HG02798 (cell line): ENCODE data around the gene ZNF674.
"Not testable (repeated sequence)": the region's sequence is repeated elsewhere in the genome, so short reads cannot be mapped to it uniquely, and the experiment has no call there.

ENCODE experiments used
- ATAC-seq: cut with Tn5 transposase; IDR thresholded peaks from one replicate; pipeline ENCODE4 v1.9.1; 2021; ENCODE audit warnings: mild to moderate bottlenecking; ENCODE audit not compliant: unreplicated experiment, poor library complexity

The ZNF674 gene

DNA sequence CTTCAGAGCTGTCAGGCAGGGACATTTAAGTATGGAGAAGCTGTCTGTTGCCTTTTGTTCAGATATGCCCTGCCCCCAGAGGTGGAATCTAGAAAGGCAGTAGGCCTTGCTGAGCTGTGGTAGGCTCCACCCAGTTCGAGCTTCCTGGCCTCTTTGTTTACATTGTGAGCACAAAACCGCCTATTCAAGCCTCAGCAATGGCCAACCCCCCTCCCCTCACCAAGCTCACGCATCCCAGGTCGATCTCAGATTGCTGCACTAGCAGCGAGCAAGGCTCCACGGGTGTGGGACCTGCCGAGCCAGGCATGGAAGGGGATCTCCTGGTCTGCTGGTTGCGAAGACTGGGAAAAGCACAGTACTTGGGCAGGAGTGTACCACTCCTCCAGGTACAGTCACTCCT is 59.3 kb downstream of the ZNF674 start:
- ATAC-seq = no peak

DNA sequence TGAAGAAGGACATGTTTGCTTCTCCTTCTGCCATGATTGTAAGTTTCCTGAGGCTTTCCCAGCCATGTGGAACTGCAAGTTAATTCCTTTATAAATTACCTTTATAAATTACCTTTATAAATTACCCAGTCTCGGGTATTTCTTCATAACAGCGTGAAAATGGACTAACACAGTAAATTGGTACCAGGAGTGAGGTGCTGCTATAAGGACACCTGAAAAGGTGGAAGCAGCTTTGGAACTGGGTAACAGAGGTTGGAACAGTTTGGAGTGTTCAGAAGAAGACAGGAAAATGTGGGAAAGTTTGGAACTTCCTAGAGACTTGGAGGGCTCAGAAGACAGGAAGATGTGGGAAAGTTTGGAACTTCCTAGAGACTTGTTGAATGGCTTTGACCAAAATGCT is 66.6 kb downstream of the ZNF674 start:
- not testable (repeated sequence) for ATAC-seq

DNA sequence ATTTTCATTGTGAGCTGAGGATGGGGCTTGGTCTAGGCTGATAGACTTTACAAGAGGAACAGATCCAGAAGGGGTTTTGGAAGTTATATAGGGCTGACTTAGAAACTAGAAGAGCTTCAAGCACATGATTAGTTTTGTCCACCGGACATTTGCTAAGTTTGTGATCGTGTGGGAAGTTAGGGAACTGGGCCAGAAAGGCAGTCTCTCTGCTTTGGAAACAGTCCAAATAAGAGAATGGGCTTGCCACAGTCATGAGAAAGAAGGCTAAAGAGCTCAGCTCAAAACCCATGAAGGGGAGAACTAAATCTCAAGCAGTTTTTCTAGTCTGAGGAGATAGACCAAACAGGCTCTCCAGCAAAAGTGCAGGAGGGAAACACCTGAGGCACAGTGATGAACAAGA is 67.8 kb downstream of the ZNF674 start:
- ATAC-seq = no peak

DNA sequence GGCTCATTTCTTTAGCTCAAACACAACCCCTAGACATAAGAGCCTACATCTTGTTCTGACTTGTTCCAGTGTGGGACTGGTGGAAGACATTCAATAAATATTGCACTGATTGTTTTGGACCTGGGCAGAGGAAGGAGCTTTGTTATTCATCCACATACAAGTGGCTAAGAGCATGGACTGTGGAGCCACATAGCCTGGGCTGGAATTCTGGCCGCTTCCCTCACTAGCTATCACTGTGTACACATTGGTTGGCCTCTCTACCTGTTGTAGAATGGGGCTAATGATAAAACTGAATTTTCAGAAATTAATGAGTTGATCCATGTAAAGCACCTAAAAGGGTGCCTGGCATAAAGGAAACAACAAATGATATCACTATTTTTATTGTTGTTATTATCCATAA is 80.0 kb downstream of the ZNF674 start:
- ATAC-seq = no peak

DNA sequence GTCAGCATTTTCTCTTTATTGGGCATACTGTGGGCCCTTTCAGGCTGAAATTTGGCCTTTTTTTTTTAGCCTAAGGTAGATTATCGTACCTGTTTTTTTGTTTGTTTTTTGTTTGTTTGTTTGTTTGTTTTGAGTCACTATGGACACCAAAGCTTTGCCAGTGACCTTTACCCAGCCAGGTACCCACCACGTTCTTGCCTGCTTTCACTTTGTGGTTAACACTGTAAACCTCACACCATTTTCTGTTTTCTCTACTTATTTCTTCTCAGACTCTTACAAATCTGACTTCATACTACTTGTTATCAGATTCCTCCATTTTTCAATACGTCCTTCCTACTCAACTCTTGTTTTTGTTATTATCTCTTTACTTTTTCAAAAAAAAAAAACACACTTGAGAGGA is 81.5 kb downstream of the ZNF674 start:
- peak; percentile 53 for ATAC-seq

DNA sequence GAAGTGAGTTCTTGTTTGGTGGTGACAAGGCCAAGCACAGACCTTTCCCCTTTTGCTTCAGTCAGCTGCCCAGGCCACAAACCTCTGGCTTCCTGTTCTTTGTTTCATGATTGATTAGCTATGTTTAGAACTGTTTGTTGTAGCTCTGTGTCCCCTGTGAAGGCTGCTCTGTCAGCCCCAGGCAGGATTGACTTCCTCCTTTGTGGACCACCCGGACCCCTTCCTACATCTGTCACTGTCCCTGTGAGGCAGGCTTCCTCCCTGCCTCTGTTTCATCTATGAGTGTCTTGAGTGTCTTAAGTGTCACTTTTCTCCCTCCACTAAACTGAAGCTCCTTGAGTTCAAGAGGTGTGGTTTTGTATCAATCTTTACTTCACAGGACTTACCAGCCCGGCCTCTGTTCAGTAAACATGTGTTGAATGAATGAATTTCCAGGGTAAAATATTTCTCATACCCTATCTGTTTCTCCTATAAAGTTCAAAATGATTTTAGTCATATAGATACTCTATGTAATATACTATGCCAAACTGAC is 83.5 kb downstream of the ZNF674 start:
- ATAC-seq = peak; percentile 95

DNA sequence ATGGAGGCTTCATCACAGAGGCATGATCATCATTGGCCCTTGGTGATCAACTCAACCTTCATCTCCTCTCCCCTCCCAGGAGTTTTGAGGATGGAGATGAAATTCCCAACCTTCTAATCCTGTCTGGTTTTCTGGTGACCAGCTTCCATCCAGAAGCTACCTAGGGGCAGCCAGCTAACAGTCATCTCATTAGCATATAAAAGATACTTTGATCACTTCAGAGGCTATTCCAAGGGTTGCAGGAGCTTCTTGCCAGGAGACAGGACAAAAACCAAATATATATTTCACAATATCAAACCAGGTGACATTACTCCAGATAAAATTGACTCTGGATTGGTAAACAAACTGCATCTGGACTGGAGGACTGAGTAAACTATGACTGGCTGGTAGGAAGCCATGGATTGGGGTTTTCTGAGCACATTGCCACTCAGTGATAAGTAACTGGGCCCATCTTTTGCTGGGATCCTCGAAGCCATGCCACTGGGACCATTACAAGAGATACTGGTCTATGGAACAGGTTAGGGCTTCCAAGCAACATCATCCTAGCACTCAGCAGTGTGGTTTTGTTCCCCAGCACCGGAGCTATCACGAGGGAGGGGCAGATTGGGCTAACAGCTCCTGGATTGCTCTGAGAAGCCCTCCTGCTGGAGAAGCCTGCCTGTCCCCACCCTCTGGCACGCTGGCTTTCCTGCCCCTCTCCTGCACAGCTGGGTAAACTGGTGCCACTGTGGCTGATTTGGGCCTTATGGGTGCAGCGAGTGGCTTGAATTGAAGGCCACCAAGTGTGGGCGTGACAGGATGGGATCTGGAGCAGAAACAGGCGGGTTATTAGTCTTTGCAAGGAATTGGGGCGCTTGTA is 84.2 kb downstream of the ZNF674 start:
- not testable (repeated sequence) for ATAC-seq

DNA sequence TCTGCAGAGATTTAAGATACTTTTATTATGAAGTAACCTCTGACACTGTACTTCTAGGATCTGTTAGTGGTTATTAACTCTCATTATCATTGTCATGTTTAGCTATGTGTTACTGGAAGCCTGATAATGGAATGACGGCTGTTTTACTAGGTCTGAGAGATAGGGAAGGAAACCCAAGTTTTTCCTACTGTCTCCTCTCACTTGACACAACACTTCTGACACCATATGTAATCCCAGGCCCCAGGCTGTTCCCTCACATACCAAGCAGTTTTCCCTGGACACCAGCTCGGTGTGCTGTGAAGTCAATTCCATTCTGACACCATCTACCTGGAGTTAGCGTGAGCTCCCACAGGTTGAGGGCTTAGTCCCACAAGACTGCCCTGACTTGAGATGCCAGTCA is 85.6 kb downstream of the ZNF674 start:
- ATAC-seq = no peak

DNA sequence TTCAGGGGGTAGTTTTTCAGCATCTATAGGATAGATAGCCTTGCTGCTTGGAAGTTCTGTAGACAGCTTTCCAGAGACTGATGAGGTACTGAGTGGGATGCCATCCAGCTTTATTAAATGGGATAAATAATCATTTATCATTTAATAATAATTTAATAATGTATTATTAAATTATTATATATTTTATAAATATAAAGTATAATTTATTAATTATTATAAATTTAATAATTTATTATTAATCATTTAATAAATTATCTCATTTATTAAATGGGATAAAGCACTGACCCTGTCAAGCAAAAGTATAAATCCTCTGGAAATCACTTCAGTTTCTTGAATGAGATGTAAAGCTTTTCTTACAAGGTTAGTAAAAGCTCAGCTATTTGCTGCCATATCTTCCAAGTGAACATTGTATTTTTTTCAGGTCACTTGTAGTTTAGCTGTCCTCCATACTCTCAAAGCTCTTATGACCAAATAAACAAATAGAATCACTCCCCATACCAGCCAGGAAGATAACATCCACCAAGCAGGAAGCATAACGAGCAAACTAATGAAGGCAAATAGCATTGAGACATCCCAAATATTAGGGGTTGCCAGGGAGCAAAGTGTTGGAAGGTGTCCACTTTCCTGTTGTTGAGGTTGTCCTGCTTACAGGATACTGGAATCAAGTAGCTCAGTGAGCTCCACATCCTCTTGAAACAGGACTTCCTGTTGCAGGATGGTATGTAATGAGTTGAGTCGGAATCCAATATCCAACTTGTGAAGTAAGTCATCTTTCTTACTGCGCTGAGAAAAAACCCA is 88.9 kb downstream of the ZNF674 start:
- no peak for ATAC-seq
